GM18868 (cell line): ENCODE data around the gene ZFP91.
A peak's percentile ranks its signal among the peaks of the same experiment; 100 is the strongest.
"Not testable (repeated sequence)": the region's sequence is repeated elsewhere in the genome, so short reads cannot be mapped to it uniquely, and the experiment has no call there.

Source experiments
- ATAC-seq: cut with Tn5 transposase; IDR thresholded peaks from one replicate; pipeline ENCODE4 v1.9.1; 2021; ENCODE audit warnings: mild to moderate bottlenecking, moderate library complexity; ENCODE audit not compliant: unreplicated experiment

ZFP91 gene

DNA sequence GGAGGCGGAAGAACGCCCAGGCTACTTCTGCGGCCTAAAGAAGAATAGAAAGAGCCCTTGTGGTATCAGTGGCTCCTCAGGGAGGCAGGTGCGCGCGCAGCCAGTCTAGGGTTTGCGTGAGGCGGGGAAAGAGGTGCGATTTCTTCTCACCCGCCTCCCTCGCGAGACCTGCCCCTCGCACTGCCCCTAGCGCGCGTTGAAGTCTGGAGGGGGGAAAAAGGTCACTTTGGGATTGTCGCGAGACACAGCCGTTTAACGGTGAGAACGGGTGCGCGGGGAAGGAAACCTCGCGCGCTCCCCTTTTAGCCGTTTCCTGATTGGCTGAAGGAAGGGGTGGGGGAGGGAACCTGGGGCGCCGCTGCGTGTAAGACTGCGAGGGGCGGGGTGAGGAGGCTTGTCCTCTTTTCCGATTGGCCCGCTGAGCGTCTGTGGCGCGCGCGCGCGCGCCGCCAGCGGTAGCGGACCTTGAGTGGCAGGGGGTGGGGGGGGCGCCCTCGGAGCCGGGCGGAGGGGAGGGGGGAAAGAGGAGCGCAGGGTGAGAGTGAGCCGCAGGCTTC, at the start of gene ZFP91:
Gene ZFP91, plus strand, starts transcription at position 429 of the 557 bp plus-strand sequence. CDS start 219 bp downstream, outside the sequence.
- ATAC-seq, result peak; percentile 40

DNA sequence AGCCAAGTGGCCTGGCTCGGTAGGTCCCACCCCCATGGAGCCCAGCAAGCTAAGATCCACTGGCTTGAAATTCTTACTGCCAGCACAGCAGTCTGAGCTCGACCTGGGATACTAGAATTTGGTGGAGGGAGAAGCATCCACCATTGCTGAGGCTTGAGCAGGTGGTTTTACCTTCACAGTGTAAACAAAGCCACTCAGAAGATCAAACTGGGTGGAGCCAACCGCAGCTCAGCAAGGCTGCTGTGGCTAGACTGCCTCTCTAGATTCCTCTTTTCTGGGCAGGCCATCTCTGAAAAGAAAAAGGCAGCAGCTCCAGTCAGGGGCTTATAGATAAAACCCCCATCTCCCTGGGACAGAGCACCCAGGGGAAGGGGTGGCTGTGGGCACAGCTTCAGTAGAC, 48.6 kb upstream of the ZFP91 start:
- no peak for ATAC-seq

DNA sequence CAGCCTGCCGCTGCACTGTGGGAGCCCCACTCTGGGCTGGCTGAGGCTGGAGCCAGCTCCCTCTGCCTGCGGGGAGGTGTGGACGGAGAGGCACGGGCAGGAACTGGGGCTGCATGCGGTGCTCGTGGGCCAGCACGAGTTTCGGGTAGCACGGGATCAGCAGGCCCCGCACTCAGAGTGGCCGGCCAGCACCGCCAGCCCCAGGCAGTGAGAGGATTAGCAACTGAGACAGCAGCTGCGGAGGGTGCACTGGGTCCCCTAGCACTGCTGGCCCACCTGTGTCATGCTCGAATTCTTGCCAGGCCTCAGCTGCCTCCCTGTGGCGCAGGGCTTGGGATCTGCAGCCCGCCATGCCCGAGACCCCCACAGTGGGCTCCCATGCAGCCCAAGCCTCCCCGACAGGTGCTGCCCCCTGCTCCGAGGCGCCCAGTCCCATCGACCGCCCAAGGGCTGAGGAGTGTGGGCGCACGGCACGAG, 47.0 kb upstream of the ZFP91 start:
- no peak for ATAC-seq

- no peak for ATAC-seq
These were observed 32.0 kb upstream of the ZFP91 start for GRCh38 chr11:58546841-58547240.

DNA sequence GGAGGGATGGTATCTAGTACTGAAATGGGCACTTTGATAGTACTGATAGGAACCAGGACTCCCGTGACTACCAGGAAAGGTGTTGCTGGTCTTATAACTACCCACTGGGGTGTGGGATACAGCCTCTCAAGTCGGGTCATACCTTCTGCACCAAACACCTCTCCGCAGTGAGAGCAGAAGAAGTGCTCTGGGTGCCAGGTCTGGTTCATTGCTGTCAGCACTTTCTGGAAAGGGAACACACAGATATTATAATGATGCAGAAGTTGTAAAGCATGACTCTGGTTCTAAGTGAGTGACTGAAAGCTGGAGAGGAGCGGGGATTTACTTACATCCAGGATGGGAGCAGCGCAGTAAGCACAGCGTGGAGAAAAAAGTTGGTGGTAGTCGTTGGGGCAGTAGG, 29.2 kb upstream of the ZFP91 start:
- ATAC-seq, result no peak

GRCh38 chr11:58560842-58561241, 18.0 kb upstream of the ZFP91 start:
- ATAC-seq, result no peak

DNA sequence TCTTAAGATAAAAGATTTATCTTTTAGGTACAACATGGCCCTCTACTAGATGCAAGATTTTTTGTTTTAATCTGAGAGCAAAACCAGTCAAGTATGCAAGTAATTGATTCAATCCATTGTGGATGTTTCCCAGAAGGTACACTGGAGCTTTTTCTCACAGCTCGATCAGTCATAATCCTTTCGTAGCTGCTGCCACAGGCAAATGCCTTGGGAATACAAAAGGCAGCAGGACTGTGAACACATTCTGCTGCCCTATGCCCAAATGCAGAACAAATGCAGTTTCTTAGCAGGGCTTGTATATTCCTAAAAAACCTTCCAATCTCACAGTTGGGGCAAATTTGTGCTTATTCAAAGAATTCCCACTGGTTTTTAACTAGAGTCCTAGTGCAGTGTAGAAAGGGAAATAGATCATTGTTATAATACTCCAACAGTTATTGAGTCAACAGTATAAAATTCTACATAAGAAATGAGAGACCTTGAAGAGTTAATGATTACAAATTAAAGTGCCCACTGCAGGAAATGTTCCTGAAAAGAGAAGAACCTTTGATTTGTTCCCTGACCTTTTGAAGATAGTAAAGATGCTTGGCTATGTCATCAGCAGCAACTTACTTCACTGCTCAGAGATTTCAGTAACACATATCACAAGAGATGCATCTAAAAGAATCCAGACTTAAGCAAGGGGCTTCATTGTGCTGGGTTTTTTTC, 17.3 kb upstream of the ZFP91 start:
- no peak for ATAC-seq

GRCh38 chr11:58562375-58562800, 16.5 kb upstream of the ZFP91 start:
- ATAC-seq, result no peak

GRCh38 chr11:58564231-58564630, 14.6 kb upstream of the ZFP91 start:
- no peak for ATAC-seq

- ATAC-seq, result peak; percentile 98
These were observed 10.9 kb upstream of the ZFP91 start for GRCh38 chr11:58567889-58568512.

GRCh38 chr11:58572906-58573305, 6.0 kb upstream of the ZFP91 start:
- ATAC-seq, result not testable (repeated sequence)

GRCh38 chr11:58573451-58574104, 5.3 kb upstream of the ZFP91 start:
- ATAC-seq, result peak; percentile 40

DNA sequence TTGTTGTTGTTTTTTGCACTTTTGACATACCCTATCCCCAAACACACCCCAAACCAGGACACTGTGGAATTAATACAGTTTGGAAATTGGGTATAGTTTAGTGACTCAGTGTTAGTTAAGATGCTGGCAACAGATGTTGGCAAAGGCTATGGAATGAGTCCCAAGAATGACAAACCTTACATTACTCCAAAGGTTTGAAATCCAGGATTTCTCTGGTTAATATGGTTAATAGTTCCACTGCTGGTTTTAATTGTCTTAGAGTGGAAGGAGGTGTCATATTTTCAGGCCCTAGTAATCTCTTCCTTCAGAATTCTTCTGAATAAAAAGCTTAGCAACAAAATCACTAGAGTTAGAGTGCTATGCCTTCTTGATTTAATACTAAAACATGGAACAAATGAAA, 4.0 kb upstream of the ZFP91 start:
- no peak for ATAC-seq

DNA sequence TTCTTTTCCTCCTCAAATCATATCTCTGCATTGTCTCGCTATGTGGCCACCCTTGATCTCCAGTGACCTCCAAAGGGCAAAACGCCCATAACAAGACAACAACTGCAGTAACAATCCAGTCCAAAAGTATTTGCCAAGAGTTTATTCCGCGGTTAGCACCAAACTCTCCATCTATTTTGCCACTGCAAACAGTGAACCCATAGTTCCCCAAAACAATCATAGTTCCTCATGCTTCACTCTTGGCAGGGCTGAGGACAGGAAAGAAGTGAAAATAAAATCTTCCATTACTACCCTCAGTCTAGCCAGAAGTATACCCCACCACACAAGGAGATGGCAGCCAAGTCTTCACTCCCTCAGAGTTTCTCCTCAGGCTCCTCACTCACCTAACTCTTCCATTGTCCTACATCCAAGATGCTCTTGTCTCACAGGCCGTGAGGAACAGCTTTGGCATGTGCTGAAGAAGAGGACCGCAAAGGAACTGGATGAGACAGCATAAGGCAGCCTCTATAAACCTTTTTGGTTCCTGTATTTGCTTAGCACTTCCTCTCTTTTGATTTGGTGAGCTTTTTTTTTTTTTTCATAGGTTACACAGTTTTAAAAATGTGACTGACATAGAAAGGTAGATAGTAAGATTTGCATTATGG, 3.4 kb upstream of the ZFP91 start, which contains the start of gene LPXN:
Gene LPXN, minus strand, starts transcription at position 480 of the 644 bp plus-strand sequence. Its CDS starts 84 bp downstream, at position 396.
- no peak for ATAC-seq

- ATAC-seq, result no peak
These were observed 1.9 kb upstream of the ZFP91 start for GRCh38 chr11:58576887-58577471.

DNA sequence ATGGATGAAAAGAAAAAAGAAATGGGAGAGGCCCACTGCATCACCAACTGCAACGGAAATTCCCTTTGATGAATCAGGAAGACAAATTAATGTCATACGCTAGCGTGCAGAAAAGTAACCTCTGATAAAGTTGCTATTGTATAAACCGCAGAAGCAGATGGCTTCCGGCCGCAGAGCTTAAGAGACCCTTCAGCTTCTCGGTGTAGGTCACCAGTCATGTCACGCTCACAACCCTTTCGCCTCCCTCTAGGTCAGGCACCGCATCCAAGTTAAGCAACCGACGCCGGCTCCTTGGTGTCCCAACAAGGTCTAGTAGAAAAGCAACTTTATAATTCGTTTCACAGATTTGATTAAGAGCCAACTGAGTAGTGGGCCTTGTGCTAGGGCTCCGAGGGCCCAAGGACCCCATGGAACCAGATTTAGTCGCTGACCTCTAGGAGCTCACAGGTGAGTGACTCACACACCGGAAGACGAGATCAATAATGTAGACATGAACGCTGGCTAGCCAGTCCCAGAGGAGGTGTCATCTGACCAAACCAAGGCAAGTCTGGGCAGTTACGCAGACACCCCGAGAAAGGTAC, 1.2 kb upstream of the ZFP91 start:
- ATAC-seq, result peak; percentile 42

- ATAC-seq, result no peak
These were observed 678 bp upstream of the ZFP91 start for GRCh38 chr11:58578136-58578634.

- peak; percentile 43 for ATAC-seq
These were observed 598 bp downstream of the ZFP91 start for GRCh38 chr11:58579192-58580129.

- no peak for ATAC-seq
These were observed 1.4 kb downstream of the ZFP91 start for GRCh38 chr11:58580311-58580710.
